HG02678 (cell line): Measurements from ENCODE around the gene GCFC2.
"Not testable (repeated sequence)": the region's sequence is repeated elsewhere in the genome, so short reads cannot be mapped to it uniquely, and the experiment has no call there.

Experiments
- ATAC-seq: cut with Tn5 transposase; IDR thresholded peaks from one replicate; pipeline ENCODE4 v1.9.1; 2021; ENCODE audit warnings: mild to moderate bottlenecking, moderate library complexity; ENCODE audit not compliant: unreplicated experiment

Gene GCFC2

GRCh38 chr2:75710577-75711253 is at the start of gene GCFC2:
Gene GCFC2, minus strand, starts transcription at chr2:75710915. Its CDS starts 60 bp downstream, at chr2:75710855.
- ATAC-seq, result peak; percentile 94

DNA sequence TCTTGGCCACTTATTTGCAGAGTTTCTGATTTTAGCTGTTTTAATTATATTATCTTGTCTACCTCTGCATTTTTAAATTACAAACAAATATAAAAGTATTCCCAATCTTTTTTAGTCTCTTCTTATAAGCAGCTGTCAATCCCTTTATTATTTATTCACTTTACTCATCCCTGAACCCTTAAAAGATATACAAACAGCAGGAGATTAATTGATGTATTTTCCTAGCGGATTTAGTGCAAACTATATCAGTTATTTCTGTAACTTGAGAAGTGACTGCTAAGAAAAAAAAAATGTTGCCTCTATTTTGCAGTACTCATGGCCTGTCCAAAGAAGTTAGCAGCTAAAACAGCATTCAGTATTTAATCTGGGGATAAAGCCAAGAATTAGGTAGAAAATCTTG is 42.1 kb upstream of the GCFC2 start:
- no peak for ATAC-seq

- ATAC-seq, result no peak
Observed at GRCh38 chr2:75751824-75752468, 41.2 kb upstream of the GCFC2 start.

DNA sequence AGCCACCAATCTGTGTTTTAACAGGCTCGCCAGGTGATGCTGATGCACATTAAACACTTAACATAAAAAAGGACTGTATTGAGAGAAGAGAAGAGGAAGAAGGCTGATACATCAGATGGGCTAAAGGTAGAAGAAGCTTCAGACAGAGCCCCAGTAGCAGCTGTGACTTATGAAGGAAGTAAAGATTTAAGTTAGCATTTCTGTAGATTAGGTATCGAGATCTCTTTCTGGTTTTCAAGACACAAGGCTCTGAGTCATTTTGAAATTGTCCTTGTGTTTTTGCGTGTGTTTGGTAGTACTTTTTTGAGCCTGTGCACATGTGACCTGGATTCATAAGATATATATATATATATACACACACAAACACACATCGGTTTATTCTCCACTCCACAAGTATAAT is 40.6 kb upstream of the GCFC2 start:
- no peak for ATAC-seq

- no peak for ATAC-seq
Observed at GRCh38 chr2:75737961-75738360, 27.2 kb upstream of the GCFC2 start.

DNA sequence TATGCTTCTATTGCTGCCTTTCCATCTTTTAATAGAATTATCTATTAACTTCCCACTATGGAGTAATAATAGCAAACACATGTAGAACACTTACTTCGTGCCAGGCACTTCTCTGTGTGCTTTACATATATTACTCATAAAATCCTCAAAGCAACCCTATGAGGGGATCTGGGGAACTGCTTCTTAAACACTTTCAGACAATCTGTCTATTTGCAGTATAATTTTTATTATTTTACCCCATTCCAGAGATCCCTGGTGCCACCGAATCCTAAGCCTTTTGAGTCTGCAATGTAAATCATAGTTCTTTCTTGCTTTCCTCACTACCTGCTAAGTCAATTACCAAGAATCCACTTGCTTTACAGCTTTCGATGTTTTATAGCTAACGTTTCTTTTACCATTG is 25.6 kb upstream of the GCFC2 start:
- no peak for ATAC-seq

DNA sequence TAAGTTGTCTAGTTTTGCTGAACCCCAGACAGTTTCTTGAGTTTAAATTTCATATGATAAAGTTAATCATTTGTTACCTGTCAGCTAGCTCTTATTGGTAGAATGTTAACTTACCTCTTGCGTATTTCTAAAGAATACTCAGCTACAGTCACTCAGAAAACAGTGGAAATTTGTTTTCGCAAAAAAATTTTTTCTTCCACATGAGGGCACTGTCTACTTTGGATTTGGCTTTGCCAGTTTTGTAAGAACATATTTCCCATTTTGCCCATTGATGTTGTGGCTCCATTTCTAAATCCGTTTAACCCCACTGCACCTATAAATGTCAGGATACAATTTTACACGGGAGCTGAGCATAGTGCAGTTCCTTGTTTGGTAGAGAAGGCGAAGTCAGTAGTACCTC is 19.1 kb upstream of the GCFC2 start:
- ATAC-seq, result no peak

GRCh38 chr2:75728614-75729419 is 18.1 kb upstream of the GCFC2 start:
- ATAC-seq, result no peak

- no peak for ATAC-seq
Observed at GRCh38 chr2:75722687-75723086, 12.0 kb upstream of the GCFC2 start.

DNA sequence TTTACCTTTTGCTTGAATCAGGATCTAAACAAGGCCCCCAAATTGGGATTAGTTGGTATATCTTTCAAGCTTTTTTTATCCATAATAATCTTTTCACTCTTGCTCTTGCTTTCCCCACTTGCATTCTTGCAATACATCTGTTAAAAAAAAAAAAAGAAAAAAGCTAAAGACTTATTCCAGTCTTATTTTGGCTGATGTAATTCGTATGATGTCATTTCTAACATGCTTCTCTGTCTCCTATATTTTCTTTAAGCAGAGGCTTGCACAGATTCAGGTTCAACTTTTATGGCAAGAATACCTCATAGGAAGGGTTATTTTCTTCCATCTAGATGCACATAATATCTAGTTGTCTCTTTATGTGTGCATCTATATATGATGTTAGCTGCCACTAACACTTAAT is 9.8 kb upstream of the GCFC2 start:
- ATAC-seq, result no peak

GRCh38 chr2:75719616-75720015 is 8.9 kb upstream of the GCFC2 start:
- ATAC-seq, result no peak

DNA sequence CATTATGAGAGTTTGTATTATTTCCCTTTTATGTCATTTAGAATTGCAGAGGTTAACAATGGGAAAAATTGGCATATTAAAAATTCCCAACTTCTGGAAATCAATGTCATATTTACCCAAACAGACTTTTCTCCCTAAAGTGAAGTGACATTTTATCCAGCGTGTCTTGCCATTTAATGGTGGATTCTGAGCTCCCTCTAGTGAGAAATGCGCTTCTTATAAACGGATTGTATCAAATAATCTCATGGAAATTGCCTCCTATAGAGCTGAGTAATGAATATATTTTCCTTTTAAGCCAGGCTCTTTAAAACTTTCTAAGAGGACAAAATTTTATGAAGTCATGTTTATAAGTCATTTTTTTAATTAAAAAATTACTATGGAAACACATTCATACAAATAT is 5.7 kb upstream of the GCFC2 start:
- no peak for ATAC-seq

DNA sequence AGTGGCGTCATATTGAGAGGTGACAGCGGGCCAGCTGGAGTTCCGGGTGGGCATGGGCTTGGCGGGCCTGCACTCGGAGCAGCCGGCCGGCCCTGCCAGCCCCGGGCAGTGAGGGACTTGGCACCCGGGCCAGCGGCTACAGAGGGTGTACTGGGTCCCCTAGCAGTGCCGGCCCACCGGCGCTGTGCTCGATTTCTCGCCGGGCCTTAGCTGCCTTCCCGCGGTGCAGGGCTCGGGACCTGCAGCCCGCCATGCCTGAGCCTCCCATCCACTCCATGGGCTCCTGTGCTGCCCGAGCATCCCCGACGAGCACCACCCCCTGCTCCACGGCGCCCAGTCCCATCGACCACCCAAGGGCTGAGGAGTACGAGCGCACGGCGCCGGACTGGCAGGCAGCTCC is 875 bp upstream of the GCFC2 start:
- not testable (repeated sequence) for ATAC-seq

DNA sequence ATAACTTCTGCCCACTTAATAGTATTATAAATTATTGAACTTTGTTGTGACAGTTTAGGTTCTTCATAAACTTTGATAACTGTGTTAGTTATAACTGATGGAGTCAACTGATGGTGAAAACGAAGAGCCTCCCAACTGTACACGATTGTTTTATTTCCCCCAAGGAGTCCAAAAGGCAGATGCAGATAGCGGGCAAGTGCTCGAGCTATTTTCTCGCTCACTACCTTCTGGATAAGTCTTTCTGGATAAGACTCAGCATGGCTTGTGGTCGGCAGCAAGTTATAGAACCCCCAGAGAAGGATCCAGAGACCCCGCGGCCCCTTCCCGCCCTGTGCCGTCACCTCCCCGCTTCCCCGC is 517 bp downstream of the GCFC2 start:
- peak; percentile 26 for ATAC-seq

DNA sequence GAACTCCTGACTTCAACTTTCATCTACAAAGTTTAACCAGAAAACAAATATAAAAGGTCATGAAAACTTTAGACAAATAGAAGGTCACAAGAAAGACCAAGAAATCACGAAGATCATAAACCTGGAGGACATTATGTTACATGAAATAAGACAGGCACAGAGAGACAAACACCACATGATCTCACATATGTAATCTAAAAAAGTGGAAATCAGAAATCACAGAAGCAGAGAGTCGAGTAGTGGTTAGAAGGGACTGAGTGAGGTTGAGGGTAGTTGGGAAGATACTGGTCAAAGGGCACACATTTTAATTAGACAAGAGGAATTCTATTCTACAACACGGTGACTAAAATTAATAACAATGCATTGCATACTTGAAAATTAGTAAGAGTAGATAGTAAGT is 1.4 kb downstream of the GCFC2 start:
- ATAC-seq, result no peak

DNA sequence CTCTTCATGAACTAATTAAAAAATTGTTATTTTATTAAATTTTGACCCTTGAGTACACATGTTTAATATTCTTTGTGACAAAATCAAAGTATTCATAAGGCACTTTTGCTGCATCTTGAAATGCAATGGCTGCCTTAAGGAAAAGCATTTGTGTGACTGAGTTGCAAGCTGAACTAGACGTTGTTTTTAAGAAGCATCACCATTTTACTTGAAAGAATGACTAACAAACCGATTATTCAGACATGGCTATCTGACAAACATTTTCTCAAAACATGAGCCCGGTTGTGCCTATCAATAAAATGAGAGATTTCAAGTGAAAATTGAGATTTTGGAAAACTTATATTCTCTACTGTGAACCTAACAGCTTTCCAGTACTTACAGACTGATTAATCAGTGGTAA is 2.8 kb downstream of the GCFC2 start:
- ATAC-seq, result no peak

GRCh38 chr2:75705921-75706320 is 4.8 kb downstream of the GCFC2 start:
- ATAC-seq, result no peak

DNA sequence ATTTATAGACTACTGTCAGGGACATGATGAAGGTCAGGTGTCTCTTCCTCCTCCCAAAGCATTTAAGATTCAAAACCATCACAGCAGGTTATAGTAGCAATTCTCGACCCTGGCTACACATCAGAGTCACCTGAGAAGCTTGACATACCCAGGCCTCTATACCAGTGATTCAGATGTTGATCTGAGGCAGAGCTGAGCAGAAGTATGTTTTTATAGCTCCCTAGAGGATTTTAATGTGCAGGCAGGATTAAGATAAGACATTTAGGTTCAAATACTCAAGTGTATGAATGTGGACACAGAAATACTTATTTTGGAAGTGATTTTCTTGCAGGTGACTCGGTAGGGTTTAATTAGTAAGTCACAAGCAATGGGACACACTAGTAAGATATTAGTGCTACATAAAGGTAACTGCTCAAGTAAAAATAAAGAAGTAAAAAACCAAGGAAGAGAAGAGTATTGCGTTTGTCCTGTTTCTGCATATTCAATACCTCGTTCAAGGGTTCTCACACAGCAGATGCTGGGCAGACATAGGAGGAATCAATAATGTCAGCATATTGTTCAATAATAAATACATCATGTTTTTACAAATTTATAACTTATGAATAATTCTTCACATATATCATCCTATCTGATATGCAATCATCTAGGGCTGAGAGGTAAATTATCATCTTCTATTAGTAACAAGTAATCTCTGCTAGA is 7.0 kb downstream of the GCFC2 start:
- ATAC-seq, result no peak

DNA sequence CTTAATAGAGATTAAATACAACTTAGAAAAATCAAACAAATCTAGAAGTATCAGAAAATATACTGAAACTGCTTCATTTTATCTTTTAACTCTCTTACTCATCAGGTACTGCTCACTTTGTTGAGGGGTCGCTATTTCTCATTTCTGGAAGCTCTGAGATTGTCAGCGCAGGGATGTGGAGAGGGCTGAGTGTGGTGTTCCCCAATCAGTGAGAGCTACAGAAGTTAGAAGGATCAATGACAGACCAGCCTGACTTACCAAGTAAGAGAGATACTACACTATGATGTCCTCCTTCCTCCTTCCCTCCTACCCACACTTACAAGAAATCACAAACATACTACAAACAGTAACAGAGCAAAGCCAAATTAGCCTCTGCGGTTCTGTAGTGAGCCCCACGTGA is 8.1 kb downstream of the GCFC2 start:
- ATAC-seq, result no peak

DNA sequence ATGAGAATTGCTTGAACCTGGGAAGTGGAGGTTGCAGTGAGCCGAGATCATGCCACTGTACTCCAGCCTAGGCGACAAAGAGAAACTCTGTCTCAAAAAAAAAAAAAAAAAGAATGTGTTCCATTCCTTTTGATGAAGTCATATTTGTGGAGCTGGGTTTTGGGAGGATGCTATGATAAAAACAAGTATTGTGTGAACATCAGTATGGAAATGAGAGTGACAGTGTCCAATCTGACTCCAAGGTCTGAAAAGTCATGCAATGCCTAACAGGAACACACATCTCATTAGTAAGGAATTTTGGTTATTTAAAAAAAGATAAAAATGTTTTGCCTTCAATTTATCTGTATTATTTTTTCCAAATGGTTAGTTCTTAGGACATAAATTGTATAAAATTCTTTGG is 11.8 kb downstream of the GCFC2 start:
- ATAC-seq, result no peak

DNA sequence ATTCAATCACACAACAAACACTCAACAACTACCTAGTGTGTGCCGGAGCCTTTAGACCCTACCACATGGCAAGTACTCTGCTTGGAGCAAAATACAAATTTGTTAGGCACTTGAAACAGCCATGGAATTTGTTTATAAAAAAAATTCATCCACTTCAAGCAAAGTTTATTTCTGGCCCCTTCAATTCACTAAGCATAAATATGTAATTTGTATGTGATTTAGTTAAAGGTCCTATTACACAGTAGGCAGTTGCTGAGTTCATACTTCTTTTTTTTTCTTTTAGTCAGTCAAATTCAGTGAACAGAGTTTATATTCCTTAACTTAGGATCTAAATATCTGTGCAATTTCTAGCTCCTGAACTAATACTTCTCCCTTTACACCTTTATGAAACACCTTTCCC is 22.5 kb downstream of the GCFC2 start:
- ATAC-seq, result no peak

- ATAC-seq, result not testable (repeated sequence)
Observed at GRCh38 chr2:75683430-75683829, 27.3 kb downstream of the GCFC2 start.
